HG02588 (cell line): Measurements from ENCODE around the gene HSP90AA1.
"Not testable (repeated sequence)": the region's sequence is repeated elsewhere in the genome, so short reads cannot be mapped to it uniquely, and the experiment has no call there.

ENCODE experiments used
- ATAC-seq: cut with Tn5 transposase; IDR thresholded peaks from one replicate; pipeline ENCODE4 v1.9.1; 2021; ENCODE audit warnings: mild to moderate bottlenecking, moderate library complexity; ENCODE audit not compliant: unreplicated experiment

The HSP90AA1 gene

GRCh38 chr14:102095231-102095870 lies 8.5 kb upstream of the HSP90AA1 start:
- ATAC-seq = no peak

- ATAC-seq = no peak
These were observed 7.3 kb upstream of the HSP90AA1 start for GRCh38 chr14:102094101-102094500.

DNA sequence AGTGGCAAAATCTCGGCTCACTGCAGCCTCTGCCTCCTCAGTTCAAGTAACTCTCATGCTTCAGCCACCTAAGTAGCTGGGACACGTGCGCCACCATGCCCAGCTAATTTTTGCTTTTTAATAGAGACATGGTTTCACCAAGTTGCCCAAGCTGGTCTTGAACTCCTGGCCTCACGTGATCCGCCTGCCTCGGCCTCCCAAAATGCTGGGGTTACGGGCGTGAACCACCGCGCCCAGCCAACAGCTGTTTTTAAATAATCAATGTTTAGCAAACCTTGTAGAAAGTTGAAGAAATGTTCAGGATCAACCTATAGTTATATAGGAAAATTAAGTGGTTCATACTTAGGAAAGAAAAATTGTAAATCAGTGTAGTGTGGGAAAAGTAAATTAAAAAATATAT lies 6.0 kb upstream of the HSP90AA1 start:
- ATAC-seq = no peak

DNA sequence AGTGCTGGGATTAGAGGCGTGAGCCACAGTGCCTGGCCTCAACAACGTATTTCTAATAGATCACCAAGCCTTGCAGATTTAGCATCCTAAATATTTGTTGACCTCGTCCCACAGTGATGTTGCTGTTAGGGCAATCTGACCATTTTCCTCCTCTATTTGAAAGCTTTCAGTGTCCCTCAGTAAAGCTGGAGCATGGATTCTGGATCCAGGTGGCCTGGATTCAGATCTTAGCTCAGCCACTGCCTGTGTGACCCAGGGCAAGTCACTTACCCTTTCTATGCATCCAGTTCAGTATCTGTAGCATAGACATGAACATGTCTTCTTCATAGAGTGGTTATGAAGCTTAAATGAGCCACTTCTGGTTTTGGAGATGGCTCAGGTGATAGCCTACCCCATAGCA lies 3.9 kb upstream of the HSP90AA1 start:
- no peak for ATAC-seq

GRCh38 chr14:102089621-102090343 lies 2.9 kb upstream of the HSP90AA1 start:
- no peak for ATAC-seq

DNA sequence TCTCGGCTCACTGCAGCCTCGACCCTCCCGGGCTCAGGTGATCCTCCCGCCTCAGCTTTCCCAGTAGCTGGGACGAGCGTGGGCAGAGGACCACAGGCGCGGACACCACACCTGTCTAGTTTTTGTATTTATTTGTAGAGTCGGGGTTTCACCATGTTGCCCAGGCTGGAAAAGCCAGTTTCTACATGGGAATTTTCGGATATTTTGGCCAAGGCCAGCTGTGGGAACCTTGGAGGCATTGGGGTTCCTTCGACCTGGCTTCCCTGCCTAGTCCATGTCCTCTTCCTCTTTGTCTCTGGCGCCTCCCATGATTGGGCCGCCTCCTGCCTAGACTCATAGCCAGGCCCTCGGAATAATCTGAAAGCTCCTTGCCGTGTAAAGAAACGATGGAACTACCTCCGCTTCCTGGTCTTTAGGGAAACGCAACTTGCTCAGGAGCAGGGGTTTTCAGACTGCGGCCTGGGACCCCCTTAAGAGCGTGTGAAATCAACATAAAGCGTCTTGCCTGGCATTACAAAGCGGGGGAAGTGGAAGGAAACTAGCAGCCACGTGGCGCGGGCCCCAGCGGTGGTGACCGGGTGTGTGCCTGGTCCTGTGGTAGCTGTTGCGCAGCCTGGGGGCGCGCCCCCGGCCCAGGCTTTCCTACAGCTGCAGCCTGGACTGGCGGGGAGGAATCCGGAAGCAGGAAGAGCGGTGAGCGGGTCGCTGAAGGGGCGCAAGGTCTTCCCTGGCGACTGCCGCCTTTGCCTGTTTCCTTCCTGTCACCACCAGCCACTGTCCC lies 1.4 kb upstream of the HSP90AA1 start:
- ATAC-seq = no peak

- no peak for ATAC-seq
These were observed 843 bp upstream of the HSP90AA1 start for GRCh38 chr14:102087762-102088011.

GRCh38 chr14:102086709-102086971 lies 204 bp downstream of the HSP90AA1 start:
- ATAC-seq = no peak

DNA sequence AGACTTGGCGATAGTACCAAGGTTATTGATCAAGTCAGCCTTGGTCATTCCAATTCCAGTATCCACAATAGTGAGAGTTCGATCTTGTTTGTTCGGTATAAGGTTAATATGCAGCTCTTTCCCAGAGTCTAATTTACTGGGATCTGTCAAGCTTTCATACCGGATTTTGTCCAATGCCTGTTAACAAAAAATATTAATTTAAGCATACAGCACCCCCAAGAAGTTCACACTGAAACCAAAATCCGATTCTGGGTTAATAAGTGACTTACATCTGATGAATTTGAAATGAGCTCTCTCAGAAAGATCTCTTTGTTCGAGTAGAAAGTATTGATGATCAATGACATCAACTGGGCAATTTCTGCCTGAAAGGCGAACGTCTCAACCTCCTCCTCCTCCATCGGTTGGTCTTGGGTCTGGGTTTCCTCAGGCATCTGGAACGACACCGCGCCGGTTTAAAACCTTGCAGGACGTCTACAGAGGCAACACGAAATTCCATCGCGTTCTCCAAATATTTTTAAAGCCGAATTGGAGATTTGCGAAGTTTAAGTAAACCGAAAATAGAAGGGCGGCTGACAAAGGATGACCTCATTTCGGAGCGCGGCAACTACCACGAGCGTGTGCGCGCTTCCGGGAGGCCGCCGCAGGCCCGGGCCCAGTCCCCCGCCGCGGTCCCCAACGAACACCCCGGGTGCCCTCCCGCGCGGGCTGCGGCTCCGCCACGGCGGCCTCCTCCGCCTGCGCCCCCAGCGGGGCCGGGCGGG lies 716 bp downstream of the HSP90AA1 start:
- ATAC-seq = peak; percentile 27

- no peak for ATAC-seq
These were observed 1.4 kb downstream of the HSP90AA1 start for GRCh38 chr14:102085488-102085887.

DNA sequence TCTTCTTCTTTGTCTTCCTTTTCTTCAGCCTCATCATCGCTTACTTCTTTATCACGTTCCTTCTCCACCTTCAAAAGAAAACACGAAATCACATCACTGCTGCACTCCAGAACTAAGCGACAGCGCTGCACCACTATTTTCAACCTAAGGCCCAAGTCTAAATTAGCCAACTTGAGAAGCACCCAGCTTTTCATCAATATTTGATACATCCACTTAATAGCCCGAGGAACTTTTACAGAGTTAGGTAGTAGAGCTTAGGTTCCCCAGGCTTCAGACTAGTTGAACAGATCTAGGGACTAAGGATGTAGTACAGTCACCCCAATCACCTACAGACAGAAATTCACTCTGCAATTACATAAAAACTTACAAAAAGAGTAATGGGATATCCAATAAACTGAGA lies 1.9 kb downstream of the HSP90AA1 start:
- ATAC-seq = no peak

DNA sequence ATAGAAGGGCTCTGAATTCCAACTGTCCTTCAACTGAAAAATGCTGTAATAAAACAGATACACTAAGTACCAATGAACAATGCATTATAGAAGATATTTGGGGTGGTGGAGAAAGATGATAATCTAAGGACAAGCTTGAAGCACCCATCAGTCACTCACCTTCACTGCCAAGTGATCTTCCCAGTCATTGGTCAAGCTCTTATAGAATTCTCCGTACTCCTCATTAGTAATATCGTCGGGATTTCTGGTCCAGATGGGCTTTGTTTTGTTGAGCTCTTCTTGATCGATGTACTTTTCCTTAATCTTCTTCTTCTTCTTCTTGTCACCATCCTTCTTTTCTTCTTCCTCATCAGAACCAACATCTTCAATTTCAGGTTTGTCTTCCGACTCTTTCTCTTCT lies 2.3 kb downstream of the HSP90AA1 start:
- ATAC-seq = not testable (repeated sequence)

DNA sequence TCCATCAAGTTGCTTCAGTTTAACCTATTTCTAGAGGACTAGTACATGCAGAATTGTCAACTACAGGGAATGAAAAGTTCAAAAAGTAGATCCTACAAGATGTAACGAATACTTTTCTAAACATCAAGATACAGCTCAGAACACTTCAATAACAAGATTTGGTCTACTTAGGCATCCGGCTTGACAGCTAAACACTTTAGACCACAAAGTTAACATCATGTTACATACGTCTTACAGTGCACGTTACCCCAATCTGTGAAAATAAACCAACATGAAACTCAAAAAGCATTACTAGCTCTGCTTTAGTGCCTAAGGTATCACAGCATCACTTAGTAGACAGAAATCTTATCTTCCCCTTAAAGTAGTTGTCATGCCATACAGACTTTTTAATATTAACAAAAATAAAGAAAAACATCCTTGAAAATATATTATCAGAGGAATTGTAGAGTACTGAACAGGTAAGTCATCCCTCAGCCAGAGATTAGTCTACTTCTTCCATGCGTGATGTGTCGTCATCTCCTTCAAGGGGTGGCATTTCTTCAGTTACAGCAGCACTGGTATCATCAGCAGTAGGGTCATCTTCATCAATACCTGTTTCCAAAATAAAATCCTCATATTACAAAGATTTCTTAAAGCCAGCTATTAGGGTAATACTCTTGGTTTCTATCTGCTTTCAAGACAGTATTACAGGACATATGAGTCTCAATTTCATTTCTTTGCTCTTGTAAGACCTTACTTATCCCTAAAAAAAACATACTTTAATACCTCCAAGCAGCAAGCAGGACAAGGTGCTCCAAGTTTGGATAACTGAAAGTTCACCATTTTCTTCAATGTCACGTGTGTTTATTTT lies 5.4 kb downstream of the HSP90AA1 start:
- ATAC-seq = no peak

DNA sequence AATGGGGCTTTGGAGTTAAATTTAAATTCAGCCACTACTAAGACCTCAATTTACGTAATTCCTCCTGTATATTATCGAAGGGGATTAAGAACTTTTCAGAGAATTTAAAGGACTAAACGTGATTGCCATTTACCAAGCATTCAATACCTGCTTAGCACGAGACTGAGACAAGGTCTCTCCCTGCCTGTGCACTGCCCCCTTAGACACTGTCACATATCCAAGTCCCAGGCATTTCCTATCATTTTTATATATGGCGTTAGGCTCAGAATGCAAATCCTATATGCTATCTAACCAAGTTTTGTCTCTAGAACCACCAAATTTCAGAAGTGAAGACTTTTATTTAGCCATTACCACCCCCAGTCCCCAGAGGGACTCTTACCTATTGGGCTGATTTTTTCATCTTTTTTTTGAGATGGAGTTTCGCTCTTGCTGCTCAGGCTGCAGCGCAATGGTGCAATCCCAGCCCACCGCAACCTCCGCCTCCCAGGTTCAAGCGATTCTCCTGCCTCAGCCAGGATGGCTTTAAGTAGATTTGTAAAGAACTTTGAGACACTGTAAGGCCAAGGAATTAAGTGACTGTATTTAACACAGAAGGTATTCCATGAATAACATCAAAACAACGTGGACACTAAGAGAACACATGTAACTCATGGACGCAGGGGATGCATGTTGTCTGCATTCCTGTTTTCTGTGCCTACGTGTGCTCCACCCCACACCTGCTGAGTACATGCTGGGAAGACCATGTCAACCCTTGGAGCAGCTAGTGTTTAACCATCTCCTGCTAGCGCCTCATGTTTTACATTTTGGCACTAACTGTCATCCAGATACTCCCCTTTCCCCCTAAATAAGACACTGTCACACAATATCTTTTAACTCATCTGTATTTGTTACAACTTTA lies 6.4 kb downstream of the HSP90AA1 start:
- ATAC-seq = no peak

GRCh38 chr14:102079700-102079979 lies 7.2 kb downstream of the HSP90AA1 start:
- ATAC-seq = no peak

DNA sequence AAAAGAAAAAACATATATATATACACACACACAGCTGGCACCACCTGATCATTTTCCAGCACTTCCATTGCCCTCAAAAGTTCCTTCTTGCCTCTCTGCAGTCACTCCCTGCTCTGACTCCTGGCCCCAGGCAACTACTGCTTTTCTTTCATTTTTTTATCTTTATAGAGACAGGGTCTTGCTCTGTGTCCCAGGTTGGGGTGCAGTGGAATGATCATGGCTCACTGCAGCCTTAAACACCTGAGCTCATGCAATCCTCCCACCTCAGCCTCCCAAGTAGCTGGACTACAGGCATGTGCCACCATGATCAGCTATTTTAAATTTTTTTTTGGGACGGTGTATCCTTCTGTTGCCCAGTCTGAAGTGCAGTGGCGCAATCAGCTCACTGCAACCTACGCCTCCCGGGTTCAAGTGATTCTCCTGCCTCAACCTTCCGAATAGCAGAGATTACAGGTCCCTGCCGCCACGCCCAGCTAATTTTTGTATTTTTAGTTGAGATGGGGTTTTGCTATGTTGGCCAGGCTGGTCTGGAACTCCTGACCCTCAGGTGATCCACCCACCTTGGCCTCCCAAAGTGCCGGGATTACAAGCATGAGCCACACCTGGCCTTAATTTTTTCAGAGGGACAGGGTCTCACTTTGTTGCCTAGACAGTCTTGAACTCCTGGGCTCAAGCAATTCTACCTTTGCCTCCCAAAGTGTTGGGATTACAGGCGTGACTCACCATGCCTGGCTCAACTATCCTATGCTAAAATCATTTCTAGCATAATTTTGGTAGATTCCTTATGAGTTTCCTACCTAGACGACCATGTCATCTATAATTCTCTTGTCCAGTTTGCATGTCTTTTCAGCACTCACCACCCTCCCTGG lies 7.8 kb downstream of the HSP90AA1 start:
- no peak for ATAC-seq

GRCh38 chr14:102078361-102078791 lies 8.5 kb downstream of the HSP90AA1 start:
- ATAC-seq = not testable (repeated sequence)

DNA sequence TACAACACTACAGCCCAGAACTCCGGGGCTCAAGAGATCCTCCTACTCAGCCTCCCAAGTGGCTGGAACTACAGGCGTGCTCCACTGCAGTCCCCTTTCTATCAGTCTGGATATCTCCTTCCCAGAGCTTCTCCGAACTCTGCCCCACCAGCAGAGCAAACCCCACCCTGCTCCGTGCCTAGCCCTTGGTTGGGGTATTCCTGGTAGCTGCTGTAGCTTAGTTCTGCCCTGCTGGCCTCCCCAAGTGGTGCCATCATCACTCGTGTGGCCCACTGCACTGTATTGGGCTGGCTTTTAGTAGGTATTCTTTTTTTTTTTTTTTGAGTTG lies 9.5 kb downstream of the HSP90AA1 start:
- ATAC-seq = no peak

DNA sequence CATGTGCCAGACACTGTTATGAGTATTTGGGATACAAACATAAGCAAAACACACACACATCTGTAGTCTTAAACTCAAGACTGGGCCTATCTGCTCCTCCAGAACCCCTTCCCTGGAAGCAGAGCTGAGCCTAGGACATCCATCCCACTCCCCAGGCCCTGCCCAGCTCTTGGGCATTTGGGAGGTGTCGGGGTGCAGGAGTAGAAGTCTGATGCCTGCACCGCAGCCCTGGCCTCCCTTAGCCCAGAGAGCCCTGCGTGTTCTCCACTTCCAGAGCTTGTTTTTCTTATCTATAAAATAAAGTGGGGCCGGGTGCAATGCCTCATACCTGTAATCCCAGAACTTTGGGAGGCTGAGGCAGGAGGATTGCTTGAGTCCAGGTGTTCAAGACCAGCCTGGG lies 11.7 kb downstream of the HSP90AA1 start:
- ATAC-seq = no peak
